ENCODE measurements around the gene RHBDD2. TPM values are rescaled to one million over a fixed set of nuclear protein-coding genes. Genes with fewer than 3 reads are reported as not detected.
"Not testable (repeated sequence)": the region's sequence is repeated elsewhere in the genome, so short reads cannot be mapped to it uniquely, and the experiment has no call there.

RHBDD2 gene
- total and polyA plus RNA-seq, 2 experiments from 2014 or later = 61.1 to 178 TPM

GRCh38 chr7:75847707-75848106, 31.1 kb upstream of the RHBDD2 start:
- H2AFZ ChIP-seq = no peak overlapping the region
- DNase-seq (ENCODE audit: low spot score) = no peak
- H3K36me3 ChIP-seq (replicated peaks; ENCODE audit: insufficient read depth, low read depth) = no peaks in the 10 kb centered on the region
- H3K27ac ChIP-seq = no peak overlapping the region
- no peaks in the 10 kb centered on the region for H3K79me2 ChIP-seq
- no peak for TF ChIP-seq EZH2phosphoT487 (IDR thresholded peaks at IDR 0.05; ENCODE audit: low read depth, severe bottlenecking, unreplicated experiment)
- no peak for TF ChIP-seq CTCF (IDR thresholded peaks at IDR 0.05; ENCODE audit: poor library complexity)
- TF ChIP-seq EZH2 (IDR thresholded peaks at IDR 0.05; ENCODE audit: borderline replicate concordance) = no peak
- H3K4me2 ChIP-seq = no peak overlapping the region
- H3K9me2 ChIP-seq (replicated peaks; ENCODE audit: insufficient read depth) = no peaks in the 10 kb centered on the region
- no peaks in the 10 kb centered on the region for H4K20me1 ChIP-seq (ENCODE audit: insufficient read depth, poor library complexity, severe bottlenecking)
- H3K4me3 ChIP-seq = no peak overlapping the region
- 83% methylated on average over 7 of the region's 7 CpGs for WGBS (ENCODE audit: low lambda C conversion rate, missing lambda C conversion rate)
- H3K9me3 ChIP-seq (ENCODE audit: low read depth) = no peaks in the 10 kb centered on the region
- H3K4me1 ChIP-seq (ENCODE audit: insufficient read depth) = peaks cover 10% of the 10 kb centered on the region
- no peaks in the 10 kb centered on the region for H3K27me3 ChIP-seq

- no peak overlapping the region for H3K4me3 ChIP-seq
- no peak overlapping the region for H3K27ac ChIP-seq
- TF ChIP-seq CTCF (IDR thresholded peaks at IDR 0.05; ENCODE audit: poor library complexity) = no peak
- TF ChIP-seq EZH2 (IDR thresholded peaks at IDR 0.05; ENCODE audit: borderline replicate concordance) = no peak
- no peaks in the 10 kb centered on the region for H3K79me2 ChIP-seq
- H3K4me1 ChIP-seq (ENCODE audit: insufficient read depth) = no peaks in the 10 kb centered on the region
- H3K27me3 ChIP-seq = no peaks in the 10 kb centered on the region
- 84% methylated on average over 3 of the region's 3 CpGs for WGBS (ENCODE audit: low lambda C conversion rate, missing lambda C conversion rate)
- no peaks in the 10 kb centered on the region for H4K20me1 ChIP-seq (ENCODE audit: insufficient read depth, poor library complexity, severe bottlenecking)
- H3K9me2 ChIP-seq (replicated peaks; ENCODE audit: insufficient read depth) = no peaks in the 10 kb centered on the region
- no peaks in the 10 kb centered on the region for H3K9me3 ChIP-seq (ENCODE audit: low read depth)
- H3K4me2 ChIP-seq = no peak overlapping the region
- H3K36me3 ChIP-seq (replicated peaks; ENCODE audit: insufficient read depth, low read depth) = no peaks in the 10 kb centered on the region
- no peak for DNase-seq (ENCODE audit: low spot score)
- H2AFZ ChIP-seq = no peak overlapping the region
Measured at GRCh38 chr7:75849573-75849972, 29.3 kb upstream of the RHBDD2 start.

- Histone ChIP-seq H3K4me2 (no peak overlapping the region), H3K4me1 (ENCODE audit: insufficient read depth) (no peaks in the 10 kb centered on the region), H3K9me3 (ENCODE audit: low read depth) (no peaks in the 10 kb centered on the region), H3K4me3 (no peak overlapping the region), H2AFZ (no peak overlapping the region), H3K9me2 (replicated peaks; ENCODE audit: insufficient read depth) (no peaks in the 10 kb centered on the region), H3K36me3 (replicated peaks; ENCODE audit: insufficient read depth, low read depth) (no peaks in the 10 kb centered on the region), H4K20me1 (ENCODE audit: insufficient read depth, poor library complexity, severe bottlenecking) (no peaks in the 10 kb centered on the region), H3K79me2 (no peaks in the 10 kb centered on the region), H3K27me3 (no peaks in the 10 kb centered on the region), H3K27ac (no peak overlapping the region)
- DNase-seq (ENCODE audit: low spot score) = no peak
- no peak for TF ChIP-seq EZH2phosphoT487 (IDR thresholded peaks at IDR 0.05; ENCODE audit: low read depth, severe bottlenecking, unreplicated experiment)
- TF ChIP-seq EZH2 (IDR thresholded peaks at IDR 0.05; ENCODE audit: borderline replicate concordance) = no peak
- TF ChIP-seq CTCF (IDR thresholded peaks at IDR 0.05; ENCODE audit: poor library complexity) = no peak
- WGBS (ENCODE audit: low lambda C conversion rate, missing lambda C conversion rate) = 92% methylated on average over 4 of the region's 4 CpGs
Measured at GRCh38 chr7:75850235-75850634, 28.6 kb upstream of the RHBDD2 start.

GRCh38 chr7:75854233-75854632, 24.6 kb upstream of the RHBDD2 start:
- no peak for TF ChIP-seq EZH2 (IDR thresholded peaks at IDR 0.05; ENCODE audit: borderline replicate concordance)
- no peak for TF ChIP-seq CTCF (IDR thresholded peaks at IDR 0.05; ENCODE audit: poor library complexity)
- TF ChIP-seq EZH2phosphoT487 (IDR thresholded peaks at IDR 0.05; ENCODE audit: low read depth, severe bottlenecking, unreplicated experiment) = no peak
- no peaks in the 10 kb centered on the region for H3K9me2 ChIP-seq (replicated peaks; ENCODE audit: insufficient read depth)
- no peak overlapping the region for H3K27ac ChIP-seq
- H3K79me2 ChIP-seq = no peaks in the 10 kb centered on the region
- H3K27me3 ChIP-seq = no peaks in the 10 kb centered on the region
- H3K36me3 ChIP-seq (replicated peaks; ENCODE audit: insufficient read depth, low read depth) = no peaks in the 10 kb centered on the region
- no peak overlapping the region for H3K4me3 ChIP-seq
- no peak for DNase-seq (ENCODE audit: low spot score)
- H4K20me1 ChIP-seq (ENCODE audit: insufficient read depth, poor library complexity, severe bottlenecking) = no peaks in the 10 kb centered on the region
- H3K4me2 ChIP-seq = no peak overlapping the region
- H2AFZ ChIP-seq = no peak overlapping the region
- no peaks in the 10 kb centered on the region for H3K4me1 ChIP-seq (ENCODE audit: insufficient read depth)
- 87% methylated on average over 5 of the region's 5 CpGs for WGBS (ENCODE audit: low lambda C conversion rate, missing lambda C conversion rate)
- H3K9me3 ChIP-seq (ENCODE audit: low read depth) = no peaks in the 10 kb centered on the region

- H3K4me3 ChIP-seq; H3K27ac ChIP-seq; H2AFZ ChIP-seq; H3K36me3 ChIP-seq (replicated peaks; ENCODE audit: insufficient read depth, low read depth); H3K79me2 ChIP-seq; H3K27me3 ChIP-seq; DNase-seq (ENCODE audit: low spot score); H3K4me2 ChIP-seq; H4K20me1 ChIP-seq (ENCODE audit: insufficient read depth, poor library complexity, severe bottlenecking); H3K9me3 ChIP-seq (ENCODE audit: low read depth); H3K9me2 ChIP-seq (replicated peaks; ENCODE audit: insufficient read depth); H3K4me1 ChIP-seq (ENCODE audit: insufficient read depth): not testable (repeated sequence)
- WGBS (ENCODE audit: low lambda C conversion rate, missing lambda C conversion rate) = 95% methylated on average over 9 of the region's 10 CpGs
Measured at GRCh38 chr7:75854813-75855345, 24.0 kb upstream of the RHBDD2 start.
